GM19193 (cell line): ENCODE data around the gene PCDHGA5.

ENCODE experiments used
- POLR2A ChIP-seq: IDR thresholded peaks from 4 replicates; pipeline ENCODE4 v1.6.1; 2011; ENCODE audit not compliant: insufficient read depth, insufficient read length; ENCODE audit errors: extremely low read depth

PCDHGA5 gene

DNA sequence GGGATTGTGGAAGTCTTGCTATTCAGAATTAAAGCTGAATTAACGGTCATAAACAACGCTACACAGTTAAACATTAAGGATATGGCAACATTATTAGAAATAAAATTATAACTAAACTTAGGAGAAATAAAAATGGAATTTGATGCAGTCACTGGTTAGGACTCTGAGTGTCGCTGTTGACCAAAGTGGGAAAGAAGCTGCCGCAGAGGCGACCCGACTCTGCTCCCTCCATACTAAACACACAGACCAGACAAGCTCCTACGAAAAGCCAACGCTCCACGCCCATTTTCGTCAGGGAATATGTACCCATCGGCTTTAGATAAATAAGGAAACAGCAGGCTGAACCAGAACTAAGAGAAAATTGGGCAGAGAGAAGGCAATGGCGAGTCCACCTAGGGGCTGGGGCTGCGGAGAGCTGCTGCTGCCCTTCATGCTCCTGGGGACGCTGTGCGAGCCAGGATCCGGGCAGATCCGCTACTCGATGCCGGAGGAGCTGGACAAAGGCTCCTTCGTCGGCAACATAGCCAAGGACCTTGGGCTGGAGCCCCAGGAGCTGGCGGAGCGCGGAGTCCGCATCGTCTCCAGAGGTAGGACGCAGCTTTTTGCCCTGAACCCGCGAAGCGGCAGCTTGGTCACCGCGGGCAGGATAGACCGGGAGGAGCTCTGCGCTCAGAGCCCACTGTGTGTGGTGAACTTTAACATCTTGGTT lies at the start of gene PCDHGA5:
PCDHGA5 (plus strand) TSS at position 211 of the 709 bp plus-strand sequence; CDS start at position 380, 169 bp downstream.
- TF ChIP-seq POLR2A: no peak

DNA sequence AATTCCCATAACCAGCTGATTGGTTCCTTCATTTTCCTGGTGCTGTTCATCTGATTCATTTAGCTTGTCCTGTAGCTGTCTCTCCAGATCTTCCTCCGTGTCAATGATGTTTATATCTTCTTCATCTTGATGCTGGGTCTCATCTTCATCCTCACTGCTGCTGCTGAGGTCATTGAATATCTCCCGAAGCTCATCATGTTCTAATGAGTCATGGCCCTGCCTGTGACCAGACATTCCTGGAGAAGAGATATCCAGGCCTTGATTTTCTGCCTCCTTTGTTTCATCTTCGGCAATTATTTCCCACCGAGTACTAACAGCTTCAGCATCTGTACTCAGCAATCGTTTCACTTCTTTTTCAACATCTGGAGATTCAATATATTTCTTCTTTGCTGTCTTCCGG lies 44.8 kb upstream of the PCDHGA5 start:
- no peak for TF ChIP-seq POLR2A

DNA sequence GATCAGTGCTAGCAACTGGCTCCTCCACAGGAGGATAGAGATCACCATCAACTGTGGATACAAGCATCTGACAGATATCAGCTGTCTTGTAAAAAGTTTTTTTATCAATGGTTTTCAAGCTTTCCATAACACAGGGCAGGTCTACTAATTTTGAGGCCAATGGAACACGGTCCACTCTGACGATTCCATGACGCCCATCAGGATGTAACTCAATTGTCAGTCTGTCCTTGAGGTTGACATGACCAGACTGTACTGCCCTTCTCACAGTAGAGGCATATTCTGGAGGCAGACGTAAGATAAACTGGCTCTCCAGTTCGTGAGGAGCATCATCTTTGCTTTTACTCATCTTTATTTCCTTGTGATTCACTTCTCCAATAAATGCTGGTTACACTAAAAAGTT lies 44.3 kb upstream of the PCDHGA5 start:
- no peak for TF ChIP-seq POLR2A

DNA sequence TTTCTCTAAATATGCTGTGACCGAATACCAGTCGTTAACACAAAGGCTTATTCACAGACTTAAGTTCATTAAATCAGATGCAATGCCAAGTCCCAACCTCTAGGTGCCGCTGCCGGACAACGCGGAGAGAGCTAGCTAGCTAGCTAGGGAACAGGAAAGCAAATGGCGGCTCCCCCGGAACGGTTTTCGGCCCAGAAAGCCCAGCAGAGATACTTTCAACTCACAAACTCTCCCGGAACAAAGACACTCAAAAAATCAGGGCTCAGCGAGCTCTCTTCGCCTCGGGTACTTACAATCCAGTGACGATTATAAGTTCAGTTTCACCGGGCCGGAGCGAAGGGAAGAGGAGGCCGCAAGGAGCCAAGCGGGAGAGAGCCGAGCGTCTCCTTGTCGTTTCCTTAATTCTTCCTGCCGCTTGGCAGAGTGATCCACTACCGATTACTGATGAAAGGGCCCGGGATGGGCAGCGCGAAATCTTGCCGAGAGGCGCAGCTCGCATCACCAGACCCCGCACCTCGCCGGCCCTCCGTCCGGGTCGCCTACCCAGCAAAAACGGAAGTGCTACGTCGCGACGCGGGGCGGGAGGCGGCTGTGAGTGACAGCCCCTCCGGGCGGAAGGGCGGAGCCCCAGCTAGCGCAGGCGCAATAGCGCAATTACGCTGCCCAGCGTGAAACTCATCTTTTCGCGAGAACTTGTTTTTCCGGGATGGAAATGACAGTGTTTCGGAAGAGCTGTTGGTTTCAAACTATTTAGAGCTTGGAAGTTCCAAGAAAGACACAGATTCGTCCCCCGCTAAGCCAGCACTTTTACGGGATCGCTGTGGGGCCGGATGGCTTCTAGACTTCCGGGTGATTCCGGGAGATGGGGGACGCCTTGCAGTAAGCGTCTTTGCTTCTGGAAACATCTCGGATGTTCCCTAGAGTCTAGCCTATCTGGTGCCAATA lies 43.5 kb upstream of the PCDHGA5 start, which contains the start of gene TAF7:
TAF7 (minus strand) TSS at position 560 of the 945 bp plus-strand sequence. CDS start 740 bp downstream, outside the sequence.
- TF ChIP-seq POLR2A: peak; percentile 96

DNA sequence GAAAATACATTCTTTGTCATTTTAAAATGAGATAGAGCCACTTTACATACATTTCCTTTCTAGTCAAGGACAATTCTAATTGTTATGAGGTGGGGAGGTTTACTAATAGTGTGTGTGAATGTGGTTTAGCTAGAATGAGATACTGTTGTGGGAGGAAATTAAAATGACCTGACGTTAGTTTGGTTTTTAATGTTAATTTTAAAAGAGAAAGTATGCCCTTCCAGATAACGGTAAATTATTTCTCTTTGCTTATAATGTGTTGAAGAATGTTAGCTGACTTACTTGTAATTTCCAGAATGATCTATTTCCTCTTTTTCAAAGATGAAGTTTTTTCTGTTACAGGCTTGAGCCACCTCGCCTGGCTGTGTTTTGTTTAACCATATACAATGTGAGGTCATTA lies 41.7 kb upstream of the PCDHGA5 start:
- TF ChIP-seq POLR2A: no peak

DNA sequence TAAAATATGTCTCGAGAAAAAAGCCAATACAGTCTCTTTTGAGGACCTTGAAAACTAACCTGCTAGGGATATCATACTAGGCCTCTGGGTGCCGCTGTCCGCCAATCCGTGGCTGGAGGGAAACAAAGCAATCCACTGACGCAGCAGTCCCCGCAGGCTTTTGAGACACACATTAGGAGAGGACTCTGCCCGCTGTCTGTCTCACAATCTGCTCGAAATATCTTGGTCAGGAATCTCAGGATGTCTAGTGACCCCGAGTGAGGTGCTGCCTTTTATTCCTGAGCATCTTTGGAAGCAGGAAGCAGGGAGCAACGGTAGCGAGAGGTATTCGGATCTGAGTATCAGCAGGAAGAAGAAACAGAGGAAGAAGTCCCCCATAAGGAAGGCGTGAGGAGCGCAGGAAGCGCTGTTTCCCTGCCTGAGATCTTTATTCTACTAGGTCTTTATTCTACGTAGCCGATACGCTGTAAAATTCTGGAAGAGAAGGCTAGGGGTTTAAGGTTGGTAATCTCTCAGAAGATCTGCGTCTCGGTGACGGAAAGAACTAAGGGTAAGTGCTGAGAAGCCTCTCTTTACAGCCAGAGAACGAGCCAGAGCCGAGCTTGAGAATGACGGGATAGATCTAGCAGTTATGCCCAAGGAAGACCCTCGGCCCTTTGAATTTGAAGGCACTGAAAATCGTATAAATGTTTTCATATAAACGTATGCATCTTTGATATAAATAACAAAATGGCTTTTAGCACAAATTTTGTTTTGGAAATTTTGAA lies 37.7 kb upstream of the PCDHGA5 start:
- TF ChIP-seq POLR2A: no peak

DNA sequence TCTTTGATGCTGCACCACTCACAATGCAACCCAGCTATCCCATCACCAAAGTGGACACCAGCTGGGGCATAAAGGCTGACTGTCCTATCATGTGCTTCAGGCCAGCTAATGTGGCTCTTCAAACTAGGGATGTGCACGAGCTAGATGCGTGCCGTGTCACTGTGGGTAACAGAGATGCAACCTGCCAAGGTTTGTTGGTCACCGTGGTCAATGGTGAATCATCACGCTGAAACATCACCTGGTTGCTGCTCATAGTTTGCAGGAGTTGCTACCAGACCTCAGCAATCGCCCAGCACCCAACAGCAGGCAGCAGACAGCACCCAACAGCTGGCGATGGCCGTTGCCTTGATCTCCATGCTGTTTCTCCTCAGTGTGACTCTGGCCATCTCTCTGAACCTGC lies 35.7 kb upstream of the PCDHGA5 start:
- TF ChIP-seq POLR2A: no peak

DNA sequence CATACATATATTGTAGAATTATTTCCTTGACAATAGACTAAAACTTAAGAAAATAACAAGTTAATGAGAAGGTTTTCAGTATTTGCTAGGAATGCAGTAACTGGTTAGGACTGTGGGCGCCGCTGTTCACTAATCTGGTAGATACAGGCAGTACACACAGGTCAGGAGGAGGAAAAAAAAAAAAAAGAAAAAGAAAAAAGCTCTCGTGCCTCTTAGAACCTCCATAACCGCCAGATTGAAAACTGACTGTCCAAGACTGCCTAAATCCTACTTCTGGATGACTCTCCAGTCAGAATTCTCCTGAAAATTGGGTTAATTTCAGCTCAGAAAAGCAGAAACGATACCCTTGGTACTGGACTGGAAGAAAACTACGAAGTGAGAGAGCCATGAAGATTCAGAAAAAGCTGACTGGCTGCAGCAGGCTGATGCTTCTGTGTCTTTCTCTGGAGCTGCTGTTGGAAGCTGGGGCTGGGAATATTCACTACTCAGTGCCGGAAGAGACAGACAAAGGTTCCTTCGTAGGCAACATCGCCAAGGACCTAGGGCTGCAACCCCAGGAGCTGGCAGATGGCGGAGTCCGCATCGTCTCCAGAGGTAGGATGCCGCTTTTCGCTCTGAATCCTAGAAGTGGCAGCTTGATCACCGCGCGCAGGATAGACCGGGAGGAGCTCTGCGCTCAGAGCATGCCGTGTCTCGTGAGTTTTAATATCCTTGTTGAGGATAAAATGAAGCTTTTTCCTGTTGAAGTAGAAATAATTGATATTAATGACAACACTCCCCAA lies 33.5 kb upstream of the PCDHGA5 start, which contains the start of gene PCDHGA1:
PCDHGA1 (plus strand) TSS at position 216 of the 782 bp plus-strand sequence.
- no peak for TF ChIP-seq POLR2A

DNA sequence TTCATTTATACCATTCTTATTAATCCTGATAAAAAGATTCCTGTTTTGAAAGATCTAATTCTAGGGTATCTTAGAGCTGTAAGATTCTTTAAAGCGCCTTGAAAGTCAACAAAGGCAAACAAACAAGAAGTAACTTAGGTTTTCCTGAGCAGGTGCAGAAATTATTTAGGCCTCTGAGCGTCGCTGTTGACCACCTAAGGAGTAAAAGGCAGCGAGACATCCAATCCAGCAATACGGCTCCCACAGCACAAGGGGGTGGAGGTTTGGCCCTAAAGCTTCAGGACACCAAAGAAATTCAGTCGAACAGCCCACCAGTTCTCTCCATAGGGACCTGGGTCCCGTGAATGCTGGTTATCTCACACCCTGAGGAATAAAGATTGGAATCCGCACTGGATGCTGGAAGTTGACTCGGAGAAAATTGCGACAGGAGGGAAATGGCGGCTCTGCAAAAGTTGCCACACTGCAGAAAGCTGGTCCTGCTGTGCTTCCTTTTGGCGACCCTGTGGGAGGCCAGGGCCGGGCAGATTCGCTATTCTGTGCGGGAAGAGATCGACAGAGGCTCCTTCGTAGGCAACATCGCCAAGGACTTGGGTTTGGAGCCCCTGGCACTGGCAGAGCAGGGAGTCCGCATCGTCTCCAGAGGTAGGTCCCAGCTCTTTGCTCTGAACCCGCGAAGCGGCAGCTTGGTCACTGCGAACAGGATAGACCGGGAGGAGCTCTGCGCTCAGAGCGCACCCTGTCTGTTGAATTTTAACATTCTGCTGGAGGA lies 25.2 kb upstream of the PCDHGA5 start, which contains the start of gene PCDHGA2:
PCDHGA2 (plus strand) TSS at position 223 of the 769 bp plus-strand sequence.
- no peak for TF ChIP-seq POLR2A

DNA sequence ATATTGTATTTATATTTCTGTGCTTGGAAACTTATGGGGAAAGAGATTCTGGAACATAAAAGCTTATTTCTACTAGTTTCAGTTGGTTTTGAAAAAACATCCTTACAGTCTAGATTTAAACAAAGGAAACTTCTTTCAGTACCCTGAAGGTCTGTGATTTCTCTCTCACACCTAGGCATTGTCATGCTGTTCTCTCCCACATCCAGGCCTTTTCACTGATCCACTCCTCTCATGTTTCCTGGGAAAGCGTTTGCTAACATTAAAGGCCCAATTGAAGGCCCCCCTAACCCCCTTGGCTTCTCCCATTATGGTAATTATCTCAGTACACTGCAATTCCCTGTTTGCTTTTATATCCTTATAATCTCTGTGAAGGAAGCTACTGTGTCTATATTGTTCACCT lies 21.2 kb upstream of the PCDHGA5 start:
- TF ChIP-seq POLR2A: no peak

DNA sequence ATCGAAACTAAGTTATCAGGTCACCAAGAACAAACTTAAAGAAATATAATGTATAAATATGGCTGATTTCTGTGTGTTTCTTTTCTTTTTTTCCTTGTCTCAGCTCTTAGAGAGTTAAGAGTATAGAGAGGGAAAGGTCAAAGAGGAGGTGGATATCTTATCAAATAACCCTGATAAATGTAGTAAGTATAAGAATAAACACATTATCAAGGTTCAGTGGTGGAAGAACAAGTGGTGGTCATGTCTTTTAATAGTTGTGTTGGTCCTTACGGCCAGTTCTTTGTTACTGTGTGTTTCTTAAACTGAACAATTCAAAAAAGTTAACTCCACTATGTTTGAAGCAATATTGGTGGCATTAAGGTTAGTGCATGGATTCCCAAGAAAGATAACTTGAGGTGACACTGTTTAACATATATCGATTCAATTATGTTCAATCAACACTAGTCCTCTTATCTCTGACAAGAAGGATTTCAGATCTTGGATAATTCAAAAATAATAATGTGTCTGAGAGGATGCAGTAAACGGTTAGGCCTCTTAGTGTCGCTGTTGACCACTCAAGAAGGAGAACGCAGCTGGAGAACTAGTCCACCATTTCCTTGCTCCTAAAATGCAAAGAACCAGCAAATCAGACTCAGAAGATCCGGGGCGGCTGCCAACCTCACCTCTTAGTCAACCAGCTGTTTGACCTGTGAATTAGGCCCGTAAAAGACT lies 20.6 kb upstream of the PCDHGA5 start, which contains the start of gene PCDHGA3:
PCDHGA3 (plus strand) TSS at position 588 of the 711 bp plus-strand sequence. CDS start 205 bp downstream, outside the sequence.
- no peak for TF ChIP-seq POLR2A

DNA sequence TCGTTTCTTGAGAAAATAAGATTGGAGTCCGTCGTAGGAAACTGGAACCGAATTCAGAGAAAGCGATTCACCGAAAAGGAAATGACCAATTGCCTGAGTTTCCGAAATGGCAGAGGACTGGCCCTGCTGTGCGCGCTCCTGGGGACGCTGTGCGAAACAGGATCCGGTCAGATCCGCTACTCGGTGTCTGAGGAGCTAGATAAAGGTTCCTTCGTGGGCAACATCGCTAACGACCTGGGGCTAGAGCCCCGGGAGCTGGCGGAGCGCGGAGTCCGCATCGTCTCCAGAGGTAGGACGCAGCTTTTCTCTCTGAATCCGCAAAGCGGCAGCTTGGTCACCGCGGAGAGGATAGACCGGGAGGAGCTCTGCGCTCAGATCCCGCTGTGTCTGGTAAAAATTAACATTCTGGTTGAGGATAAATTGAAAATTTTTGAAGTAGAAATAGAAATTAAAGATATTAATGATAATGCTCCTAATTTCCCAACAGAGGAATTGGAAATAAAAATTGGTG lies 20.0 kb upstream of the PCDHGA5 start:
- TF ChIP-seq POLR2A: no peak
